Smooth muscle cell (in vitro differentiated cells): ENCODE results near the gene IFNL4. TPM values are rescaled to one million over a fixed set of nuclear protein-coding genes. Genes with fewer than 3 reads are reported as not detected.

Experiments used
- DNase-seq: peaks from one replicate; lab custom pipeline; 2025; ENCODE audit not compliant: unreplicated experiment; lab: John Stamatoyannopoulos, UW
- H2AFZ ChIP-seq: fragments of 200-600 bp; sonication (generic); 2 replicates; pipeline ENCODE4 v1.6.0; 2016; ENCODE audit warnings: antibody characterized with exemption, low read depth, mild to moderate bottlenecking
- H3F3A ChIP-seq: fragments of 200-600 bp; sonication (generic); 2 replicates; pipeline ENCODE4 v1.6.0; 2017; ENCODE audit warnings: antibody characterized with exemption, low read depth
- H3K27ac ChIP-seq: fragments of 200-600 bp; sonication (generic); 2 replicates; pipeline ENCODE4 v1.5.1; 2016; ENCODE audit warnings: low read depth, mild to moderate bottlenecking
- H3K27me3 ChIP-seq: fragments of 200-600 bp; sonication (generic); 2 replicates; pipeline ENCODE4 v1.6.1; 2016; ENCODE audit warnings: low read depth, mild to moderate bottlenecking
- H3K36me3 ChIP-seq: fragments of 200-600 bp; sonication (generic); 2 replicates; pipeline ENCODE4 v1.5.1; 2016; ENCODE audit warnings: low read depth
- H3K4me1 ChIP-seq: fragments of 200-600 bp; sonication (generic); 2 replicates; pipeline ENCODE4 v1.5.1; 2016; ENCODE audit warnings: low read depth
- H3K4me2 ChIP-seq: fragments of 200-600 bp; sonication (generic); 2 replicates; pipeline ENCODE4 v1.6.0; 2016; ENCODE audit warnings: mild to moderate bottlenecking
- H3K4me3 ChIP-seq: fragments of 200-600 bp; sonication (generic); 2 replicates; pipeline ENCODE4 v1.5.1; 2016; ENCODE audit warnings: mild to moderate bottlenecking
- H3K79me2 ChIP-seq: fragments of 200-600 bp; sonication (generic); 2 replicates; pipeline ENCODE4 v1.6.0; 2016; ENCODE audit warnings: low read depth, mild to moderate bottlenecking
- H3K9ac ChIP-seq: fragments of 200-600 bp; sonication (generic); 2 replicates; pipeline ENCODE4 v1.6.0; 2016; ENCODE audit warnings: low read depth
- H3K9me3 ChIP-seq: fragments of 200-600 bp; sonication (generic); replicated peaks from 2 replicates; pipeline ENCODE4 v1.5.1; 2016; ENCODE audit warnings: low read depth
- H4K20me1 ChIP-seq: fragments of 200-600 bp; sonication (generic); 2 replicates; pipeline ENCODE4 v1.6.0; 2016; ENCODE audit warnings: low read depth
- CTCF ChIP-seq: fragments of 200-600 bp; sonication (generic); IDR thresholded peaks from 2 replicates; pipeline ENCODE4 v1.5.1; 2017; ENCODE audit warnings: borderline replicate concordance, mild to moderate bottlenecking, antibody characterized with exemption; ENCODE audit not compliant: insufficient read depth, poor library complexity, severe bottlenecking
- WGBS: methylation state at CpG from one replicate; pipeline ENCODE4 v1.1.7; 2016; ENCODE audit warnings: low lambda C conversion rate; 5-methylcytosine and 5-hydroxymethylcytosine counted together
- polyA plus RNA-seq: library from polyadenylated mRNA; unstranded; fragments of >200 nt; fragmentation: Nextera tagmentation; extraction: Ambion mirVana; gene quantifications from 2 replicates; pipeline ENCODE4 v1.2.1, GENCODE V29; 2016
- total RNA-seq: library from RNA; depleted of rRNA; stranded (reverse); fragments of >200 nt; gene quantifications from 2 replicates; pipeline ENCODE4 v1.2.3, GENCODE V29; 2014

Gene IFNL4
- total and polyA plus RNA-seq, 2 experiments from 2014 or later: 0.15 TPM; not detected in 1

- no peaks in the 10 kb centered on the region for H3F3A ChIP-seq
- H3K27me3 ChIP-seq: peaks cover 28% of the 10 kb centered on the region
- H3K4me3 ChIP-seq: no peak overlapping the region
- TF ChIP-seq CTCF: no peak
- H3K27ac ChIP-seq: no peak overlapping the region
- no peaks in the 10 kb centered on the region for H3K36me3 ChIP-seq
- H3K4me2 ChIP-seq: no peak overlapping the region
- 60% methylated on average over 18 of the region's 22 CpGs for WGBS
- no peak overlapping the region for H3K9ac ChIP-seq
- no peaks in the 10 kb centered on the region for H3K9me3 ChIP-seq
- no peaks in the 10 kb centered on the region for H4K20me1 ChIP-seq
- no peak for DNase-seq
- no peaks in the 10 kb centered on the region for H3K79me2 ChIP-seq
- no peak overlapping the region for H2AFZ ChIP-seq
- H3K4me1 ChIP-seq: no peaks in the 10 kb centered on the region
These were observed 11.2 kb downstream of the IFNL4 start for GRCh38 chr19:39237200-39238184.

DNA sequence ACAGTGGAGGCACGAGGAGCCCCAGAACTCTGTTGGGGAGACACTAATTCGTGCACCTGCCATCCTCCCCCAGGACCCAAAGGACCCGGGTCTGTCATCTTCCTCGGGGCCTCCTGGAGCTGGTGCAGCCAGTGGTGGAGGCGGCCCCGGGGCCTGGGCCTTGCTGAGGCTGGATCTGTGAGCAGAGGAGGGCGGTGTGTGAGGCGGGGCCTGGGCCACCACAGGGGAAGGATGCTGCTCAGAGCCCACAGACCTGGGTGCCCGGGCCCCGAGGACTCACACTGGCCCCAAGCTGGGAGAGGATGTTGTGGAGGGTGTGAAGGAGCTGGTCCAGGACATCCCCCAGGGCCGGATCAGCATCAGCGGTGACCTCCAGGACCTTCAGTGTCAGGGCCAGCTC is 12.1 kb downstream of the IFNL4 start:
- no peak for DNase-seq
- no peaks in the 10 kb centered on the region for H3K79me2 ChIP-seq
- H3K4me2 ChIP-seq: no peak overlapping the region
- peaks cover 34% of the 10 kb centered on the region for H3K27me3 ChIP-seq
- H2AFZ ChIP-seq: no peak overlapping the region
- H3K27ac ChIP-seq: no peak overlapping the region
- no peaks in the 10 kb centered on the region for H3K9me3 ChIP-seq
- no peak overlapping the region for H3K9ac ChIP-seq
- H3K4me1 ChIP-seq: no peaks in the 10 kb centered on the region
- H3F3A ChIP-seq: no peaks in the 10 kb centered on the region
- 84% methylated on average over 12 of the region's 12 CpGs for WGBS
- no peak for TF ChIP-seq CTCF
- H3K36me3 ChIP-seq: no peaks in the 10 kb centered on the region
- no peaks in the 10 kb centered on the region for H4K20me1 ChIP-seq
- no peak overlapping the region for H3K4me3 ChIP-seq

- no peak overlapping the region for H3K27ac ChIP-seq
- H3K79me2 ChIP-seq: no peaks in the 10 kb centered on the region
- H3K9me3 ChIP-seq: no peaks in the 10 kb centered on the region
- no peaks in the 10 kb centered on the region for H4K20me1 ChIP-seq
- WGBS: 81% methylated on average over 5 of the region's 5 CpGs
- no peaks in the 10 kb centered on the region for H3F3A ChIP-seq
- H3K27me3 ChIP-seq: peaks cover 25% of the 10 kb centered on the region
- no peak overlapping the region for H3K9ac ChIP-seq
- no peak for DNase-seq
- no peaks in the 10 kb centered on the region for H3K36me3 ChIP-seq
- TF ChIP-seq CTCF: no peak
- H3K4me1 ChIP-seq: no peaks in the 10 kb centered on the region
- no peak overlapping the region for H2AFZ ChIP-seq
- no peak overlapping the region for H3K4me3 ChIP-seq
- H3K4me2 ChIP-seq: no peak overlapping the region
These were observed 15.9 kb downstream of the IFNL4 start for GRCh38 chr19:39232708-39233107.
